Stimulated activated CD4-positive, alpha-beta T cell treated with anti-CD3 and anti-CD28 coated beads, TNF-alpha, amount 100 ng/mL, for 1 hour (primary cell): ENCODE measurements around the gene TTR.

Source experiments
- DNase-seq, 3 donors: peaks; one replicate each; pipeline ENCODE4 v3.0.0-alpha.2; 2020; ENCODE audit warnings: low read depth in 3 of 3, low spot score in 1 of 3

The TTR gene

GRCh38 chr18:31591628-31592027, at the start of gene TTR:
Gene TTR, plus strand, starts transcription at chr18:31591877. Its CDS starts 26 bp downstream, at chr18:31591903.
- no peak for DNase-seq

- no peak for DNase-seq
Observed at GRCh38 chr18:31546476-31546875, 45.2 kb upstream of the TTR start.

- no peak for DNase-seq
Observed at GRCh38 chr18:31548853-31549252, 42.8 kb upstream of the TTR start.

- DNase-seq = no peak
Observed at GRCh38 chr18:31549416-31549815, 42.3 kb upstream of the TTR start.

GRCh38 chr18:31551883-31552282, 39.8 kb upstream of the TTR start:
- DNase-seq = no peak

GRCh38 chr18:31553800-31554199, 37.9 kb upstream of the TTR start:
- no peak for DNase-seq

- DNase-seq = no peak
Observed at GRCh38 chr18:31554776-31555175, 36.9 kb upstream of the TTR start.

GRCh38 chr18:31555971-31556747, 35.5 kb upstream of the TTR start:
- DNase-seq = no peak

- no peak for DNase-seq
Observed at GRCh38 chr18:31557446-31557845, 34.2 kb upstream of the TTR start.

GRCh38 chr18:31558567-31558966, 33.1 kb upstream of the TTR start:
- DNase-seq = no peak

- DNase-seq = no peak
Observed at GRCh38 chr18:31562726-31563125, 29.0 kb upstream of the TTR start.

GRCh38 chr18:31563778-31564177, 27.9 kb upstream of the TTR start:
- DNase-seq = no peak

- no peak for DNase-seq
Observed at GRCh38 chr18:31565345-31565744, 26.3 kb upstream of the TTR start.

- no peak for DNase-seq
Observed at GRCh38 chr18:31565782-31566512, 25.7 kb upstream of the TTR start.

- DNase-seq = no peak
Observed at GRCh38 chr18:31566576-31567306, 24.9 kb upstream of the TTR start.

GRCh38 chr18:31572368-31572767, 19.3 kb upstream of the TTR start:
- no peak for DNase-seq

- no peak for DNase-seq
Observed at GRCh38 chr18:31573051-31573450, 18.6 kb upstream of the TTR start.

- DNase-seq = no peak
Observed at GRCh38 chr18:31574359-31574758, 17.3 kb upstream of the TTR start.

GRCh38 chr18:31575515-31576257, 16.0 kb upstream of the TTR start:
- DNase-seq = no peak

- DNase-seq = no peak
Observed at GRCh38 chr18:31576670-31577069, 15.0 kb upstream of the TTR start.

GRCh38 chr18:31577195-31577594, 14.5 kb upstream of the TTR start:
- DNase-seq = no peak
